DMS153 (cell line): ENCODE results near the gene TNS1.
A peak's percentile ranks its signal among the peaks of the same experiment; 100 is the strongest.
"Not testable (repeated sequence)": the region's sequence is repeated elsewhere in the genome, so short reads cannot be mapped to it uniquely, and the experiment has no call there.

Experiments used
- DNase-seq: peaks from one replicate; lab custom pipeline; 2025; lab: John Stamatoyannopoulos, UW

The TNS1 gene

GRCh38 chr2:217795706-217796465 is 206.9 kb downstream of the TNS1 start:
- DNase-seq, result no peak

DNA sequence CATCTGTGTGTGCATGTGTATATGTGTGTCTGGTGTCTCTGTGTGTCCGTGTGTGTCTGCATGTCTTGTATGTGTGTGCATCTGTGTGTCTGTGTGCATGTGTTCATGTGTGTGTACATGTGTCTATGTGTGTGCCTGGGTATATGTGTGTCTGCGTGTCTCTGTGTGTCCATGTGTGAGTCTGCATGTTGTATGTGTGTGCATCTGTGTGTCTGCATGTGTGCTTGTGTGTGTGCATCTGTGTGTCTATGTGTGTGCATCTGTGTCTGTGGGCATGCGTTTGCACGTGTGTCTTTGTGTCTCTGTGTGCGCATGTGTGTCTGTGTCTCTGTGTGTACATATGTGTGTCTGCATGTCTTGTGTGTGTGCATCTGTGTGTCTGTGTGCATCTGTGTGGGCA is 207.7 kb downstream of the TNS1 start:
- DNase-seq, result no peak

DNA sequence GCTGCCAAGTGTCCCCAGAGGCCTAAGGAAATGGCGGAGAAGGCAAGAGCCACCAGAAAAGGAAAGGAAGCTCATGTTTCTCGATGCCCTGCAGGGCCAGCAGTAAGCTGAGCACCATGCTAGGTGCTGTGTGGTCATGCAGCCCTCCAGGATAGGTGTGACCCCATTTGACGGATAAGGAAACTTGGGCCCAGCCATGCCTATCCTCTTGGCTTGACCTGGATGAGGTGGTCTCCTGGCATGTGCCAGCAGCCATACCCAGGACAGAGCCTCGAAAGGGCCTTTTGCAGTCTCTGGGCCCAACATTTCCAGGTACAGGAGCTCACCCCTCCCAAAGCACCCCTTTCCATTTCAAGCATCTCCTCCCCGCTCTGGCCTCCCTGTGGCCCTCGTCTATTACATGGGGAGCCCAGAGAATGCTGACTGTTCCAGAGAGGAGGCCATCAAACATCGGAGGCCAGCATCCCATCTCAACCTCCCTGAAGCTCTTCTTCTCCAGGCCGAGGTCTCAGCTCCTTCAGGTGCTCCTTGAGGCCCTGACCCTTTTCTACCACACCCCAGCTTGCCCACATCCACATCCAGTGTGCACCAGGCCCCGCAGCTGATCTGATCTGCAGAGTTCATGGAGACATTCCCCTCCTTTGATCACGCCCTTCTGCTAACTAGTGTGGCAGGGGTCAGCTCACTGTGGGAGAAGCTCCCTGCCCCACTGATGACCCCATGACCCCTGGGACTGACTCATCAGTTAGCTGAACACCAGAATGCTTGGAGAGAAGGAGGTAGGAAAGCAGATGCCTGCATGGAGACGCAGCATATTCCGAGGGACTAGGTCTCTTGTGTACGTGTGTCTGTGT is 208.4 kb downstream of the TNS1 start:
- no peak for DNase-seq

DNA sequence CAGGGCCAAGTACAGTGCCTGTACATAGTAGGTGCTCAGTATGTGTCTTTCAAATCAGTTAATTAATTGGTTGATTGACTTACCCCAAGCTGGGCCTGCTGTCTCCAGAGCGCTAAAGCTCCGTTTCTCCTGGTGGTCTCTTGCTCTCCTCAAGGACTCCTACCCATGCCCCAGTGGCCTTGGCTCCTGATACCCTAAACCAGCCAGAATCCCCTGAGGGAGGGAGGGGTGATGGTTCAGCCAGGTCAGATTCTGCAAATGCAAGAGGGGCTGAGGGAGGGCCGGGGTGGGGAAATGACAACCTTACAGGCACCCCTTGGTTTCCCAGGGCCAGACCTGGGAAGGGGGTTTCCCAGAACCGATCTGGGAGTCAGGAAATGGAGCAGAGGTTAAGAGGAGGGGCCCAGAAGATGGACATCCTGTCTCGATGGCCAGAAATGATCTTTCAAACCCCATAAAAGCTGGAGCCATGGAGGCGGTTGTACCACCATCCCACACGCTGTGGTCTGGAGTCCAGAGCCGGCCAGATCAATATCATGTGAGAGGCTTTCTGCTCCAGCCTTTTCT is 209.1 kb downstream of the TNS1 start:
- no peak for DNase-seq

DNA sequence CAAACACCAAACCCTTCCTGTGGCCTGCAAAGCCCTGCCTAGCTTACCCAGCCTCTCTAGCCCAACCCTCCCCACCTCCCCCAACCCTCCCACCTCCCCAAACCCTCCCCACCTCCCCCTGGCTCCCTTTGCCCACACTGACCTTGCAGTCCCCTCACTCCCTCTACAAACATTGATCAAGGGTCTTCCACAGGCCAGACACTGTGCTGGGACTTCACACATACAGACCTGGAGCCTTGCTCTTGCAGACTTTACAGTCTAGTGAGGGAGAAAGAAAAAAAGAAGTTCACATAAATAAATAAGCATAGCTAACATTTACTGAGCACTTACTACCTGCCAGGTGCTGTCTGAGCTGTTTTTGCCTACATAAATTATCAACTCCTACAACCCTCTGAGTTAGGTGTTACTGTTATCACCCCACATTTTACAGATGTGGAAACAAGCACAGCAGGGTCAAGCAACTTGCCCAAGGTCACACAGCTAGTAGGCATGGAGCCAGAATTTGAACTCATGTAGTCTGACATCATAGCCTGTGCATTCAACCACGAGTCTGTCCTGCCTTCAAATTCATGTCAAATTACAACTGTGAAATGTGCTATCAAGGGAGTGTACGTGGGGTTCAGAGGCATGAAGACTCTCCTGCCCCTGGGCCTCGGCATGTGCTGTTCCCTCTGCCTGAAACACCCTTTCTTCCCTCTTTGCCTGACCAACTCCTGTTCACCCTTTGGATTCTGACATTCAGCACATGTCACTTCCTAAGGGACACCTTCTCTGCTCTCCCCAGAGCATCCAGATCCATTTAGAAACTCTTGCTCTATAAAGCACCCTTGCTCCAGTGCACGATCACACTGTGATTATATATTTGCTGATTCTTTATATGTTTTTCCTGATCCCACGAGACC is 209.9 kb downstream of the TNS1 start:
- DNase-seq, result no peak

DNA sequence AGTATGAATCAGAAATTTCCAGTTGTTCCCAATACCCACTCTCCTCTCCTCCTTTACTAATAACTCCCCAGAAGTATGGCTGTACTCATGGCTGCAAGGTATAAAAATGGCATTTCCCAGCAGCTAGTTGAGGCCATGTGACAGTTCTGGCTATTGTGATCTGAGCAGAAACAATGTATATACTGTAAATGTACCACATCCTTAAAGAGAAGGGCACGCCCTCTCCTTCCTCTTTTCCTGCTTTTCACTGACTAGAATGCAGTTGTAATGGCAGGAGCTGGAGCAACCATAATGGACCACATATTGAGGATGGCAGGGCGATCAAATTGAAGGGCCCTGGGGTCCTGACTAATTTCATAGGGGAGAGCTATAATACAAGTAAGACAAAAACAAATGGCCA is 211.2 kb downstream of the TNS1 start:
- no peak for DNase-seq

DNA sequence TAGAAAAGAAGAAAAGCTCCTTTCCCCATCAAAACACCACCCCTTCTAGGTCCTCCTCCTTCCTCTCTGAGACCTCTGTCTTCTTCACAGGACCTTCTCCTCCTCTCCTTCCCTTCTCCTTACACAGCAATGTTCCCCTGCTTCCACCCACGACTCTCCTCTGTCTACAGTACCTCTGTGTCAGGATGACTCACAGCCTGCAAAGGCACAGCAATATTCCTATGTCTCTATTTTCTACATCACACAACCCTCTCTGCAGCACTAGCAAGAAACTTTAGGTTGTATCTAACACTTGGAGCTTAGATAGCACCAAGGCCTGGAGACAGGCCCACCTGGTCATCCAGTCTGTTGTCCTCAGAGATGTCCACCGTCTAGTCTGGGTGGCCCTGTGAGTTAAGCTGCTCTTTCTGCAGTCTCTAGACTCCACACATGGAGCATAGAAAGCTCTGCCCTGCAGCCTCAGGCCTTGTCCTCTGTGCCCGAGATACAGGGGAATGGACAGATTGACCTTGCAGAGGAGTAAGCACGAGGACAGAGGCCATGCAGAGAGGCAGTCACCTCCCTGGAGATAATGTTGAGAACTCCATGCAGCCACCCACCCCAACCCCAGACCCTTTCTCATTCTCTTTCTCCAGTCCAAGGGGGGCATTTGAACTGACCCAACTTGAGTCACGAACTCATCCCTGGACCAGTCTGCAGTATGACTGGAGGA is 212.0 kb downstream of the TNS1 start:
- no peak for DNase-seq

GRCh38 chr2:217790195-217790594 is 212.6 kb downstream of the TNS1 start:
- no peak for DNase-seq

- DNase-seq, result no peak
These were observed 213.0 kb downstream of the TNS1 start for GRCh38 chr2:217789736-217790181.

GRCh38 chr2:217789003-217789735 is 213.6 kb downstream of the TNS1 start:
- peak; percentile 52 for DNase-seq

GRCh38 chr2:217788669-217789002 is 214.2 kb downstream of the TNS1 start:
- DNase-seq, result no peak

- DNase-seq, result no peak
These were observed 215.5 kb downstream of the TNS1 start for GRCh38 chr2:217787160-217787877.

DNA sequence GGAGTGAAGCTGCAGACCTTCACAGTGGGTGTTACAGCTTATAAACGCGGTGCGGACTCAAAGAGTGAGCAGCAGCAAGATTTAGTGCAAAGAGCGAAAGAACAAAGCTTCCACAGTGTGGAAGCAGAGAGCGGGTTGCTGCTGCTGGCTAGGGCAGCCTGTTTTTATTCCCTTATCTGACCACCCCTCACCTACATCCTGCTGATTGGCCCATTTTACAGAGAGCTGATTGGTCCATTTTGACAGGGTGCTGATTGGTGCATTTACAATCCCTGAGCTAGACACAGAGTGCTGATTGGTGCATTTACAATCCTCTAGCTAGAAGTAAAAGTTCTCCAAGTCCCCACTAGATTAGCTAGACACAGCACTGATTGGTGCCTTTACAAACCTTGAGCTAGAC is 216.2 kb downstream of the TNS1 start:
- DNase-seq, result not testable (repeated sequence)

GRCh38 chr2:217785544-217786045 is 217.2 kb downstream of the TNS1 start:
- DNase-seq, result peak; percentile 19

GRCh38 chr2:217784996-217785543 is 217.7 kb downstream of the TNS1 start:
- DNase-seq, result no peak

DNA sequence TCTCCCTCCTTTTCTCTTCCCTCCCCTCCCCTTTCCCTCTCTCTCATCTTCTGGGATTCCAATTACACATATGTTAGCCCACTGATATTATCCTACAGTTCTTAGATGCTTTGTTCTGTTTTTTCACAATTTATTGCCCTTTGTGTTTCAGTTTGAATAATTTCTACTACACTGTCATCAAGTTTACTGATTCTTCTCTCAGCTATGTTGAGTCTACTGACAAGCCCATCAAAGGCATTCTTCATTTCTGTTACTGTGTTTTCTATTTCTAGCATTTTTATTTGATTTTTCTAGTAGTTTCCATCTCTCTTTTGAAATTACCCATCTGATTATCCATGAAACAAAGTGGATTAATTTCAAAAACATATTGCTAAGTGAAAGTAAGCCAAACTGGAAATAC is 219.6 kb downstream of the TNS1 start:
- no peak for DNase-seq

- DNase-seq, result no peak
These were observed 224.9 kb downstream of the TNS1 start for GRCh38 chr2:217777906-217778305.

DNA sequence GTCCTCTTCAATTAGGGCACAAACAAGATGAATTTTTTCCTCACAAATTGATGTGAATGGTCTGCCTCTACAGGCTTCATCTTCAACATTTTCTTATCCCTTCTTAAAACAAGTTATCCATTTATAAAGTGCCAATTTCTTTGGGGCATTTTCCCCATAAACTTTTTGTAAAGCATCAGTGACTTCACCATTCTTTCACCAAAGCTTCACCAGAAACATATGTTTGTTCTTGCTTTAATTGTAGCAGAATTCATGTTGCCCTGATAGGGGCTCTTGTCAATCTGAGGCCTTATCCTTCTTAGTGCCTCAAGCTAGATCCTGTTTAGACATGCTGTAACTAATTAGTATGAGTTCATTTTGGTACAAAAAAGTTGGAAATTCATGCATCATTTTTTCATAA is 226.2 kb downstream of the TNS1 start:
- no peak for DNase-seq

DNA sequence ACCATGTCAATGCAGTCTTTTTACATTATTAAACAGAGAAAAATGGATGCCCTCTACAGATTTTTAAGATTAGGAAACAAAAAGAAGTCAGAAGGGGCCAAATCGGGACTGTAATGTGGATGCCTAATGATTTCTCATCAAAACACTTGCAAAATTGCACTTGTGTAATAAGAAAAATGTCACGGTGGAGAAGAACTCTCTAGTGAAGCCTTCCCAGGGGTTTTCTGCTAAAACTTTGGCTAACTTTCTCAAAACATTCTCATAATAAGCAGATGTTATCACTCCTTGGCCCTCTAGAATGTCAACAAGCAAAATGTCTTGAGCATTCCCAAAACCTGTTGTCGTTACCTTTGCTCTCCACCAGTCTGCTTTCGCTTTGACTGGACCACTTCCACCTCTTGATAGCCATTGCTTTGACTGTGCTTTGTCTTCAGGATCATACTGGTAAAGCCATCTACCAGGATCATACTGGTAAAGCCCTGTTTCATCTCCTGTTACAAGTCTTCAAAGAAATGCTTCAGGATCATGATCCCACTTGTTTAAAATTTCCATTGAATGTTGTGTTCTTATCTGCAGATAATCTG is 226.8 kb downstream of the TNS1 start:
- DNase-seq, result no peak
